Measurements from ENCODE around the gene MARCHF3. TPM values are rescaled to one million over a fixed set of nuclear protein-coding genes. Genes with fewer than 3 reads are reported as not detected.
"Not testable (repeated sequence)": the region's sequence is repeated elsewhere in the genome, so short reads cannot be mapped to it uniquely, and the experiment has no call there.

The MARCHF3 gene
- total RNA-seq, 2 experiments from 2014 or later, result 11.8 TPM

DNA sequence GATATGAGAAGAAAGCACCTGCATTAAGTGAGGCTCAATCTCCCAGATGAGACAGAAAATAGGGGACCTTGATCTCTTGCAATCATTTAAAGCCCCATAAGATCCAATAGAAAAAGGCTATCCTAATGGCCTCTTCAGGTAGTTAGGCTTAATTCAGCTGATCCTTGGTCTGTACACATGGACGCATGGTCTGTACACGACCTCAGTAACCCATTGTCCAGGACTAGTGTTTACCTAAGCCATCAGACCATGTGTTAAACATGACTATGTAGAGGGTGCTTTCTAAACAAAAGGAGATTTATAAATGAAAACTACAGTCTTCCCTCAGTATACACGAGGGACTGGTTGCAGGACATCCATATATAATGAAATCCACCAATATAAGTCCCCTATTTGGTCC lies 7.5 kb downstream of the MARCHF3 start:
- no peaks in the 10 kb centered on the region for H3K9me3 Mint-ChIP-seq
- CTCF ChIA-PET, result no interaction called here
- no peaks in the 10 kb centered on the region for H3K27me3 Mint-ChIP-seq (ENCODE audit: low read depth)
- no peak overlapping the region for H3K4me3 Mint-ChIP-seq
- intact Hi-C loops (cut with micrococcal nuclease), result no loop called here
- H3K4me1 Mint-ChIP-seq (ENCODE audit: low read depth), result peaks cover 34% of the 10 kb centered on the region
- H3K36me3 Mint-ChIP-seq (ENCODE audit: low read depth), result no peaks in the 10 kb centered on the region
- H3K27ac Mint-ChIP-seq, result no peak overlapping the region
- DNase-seq, result no peak

DNA sequence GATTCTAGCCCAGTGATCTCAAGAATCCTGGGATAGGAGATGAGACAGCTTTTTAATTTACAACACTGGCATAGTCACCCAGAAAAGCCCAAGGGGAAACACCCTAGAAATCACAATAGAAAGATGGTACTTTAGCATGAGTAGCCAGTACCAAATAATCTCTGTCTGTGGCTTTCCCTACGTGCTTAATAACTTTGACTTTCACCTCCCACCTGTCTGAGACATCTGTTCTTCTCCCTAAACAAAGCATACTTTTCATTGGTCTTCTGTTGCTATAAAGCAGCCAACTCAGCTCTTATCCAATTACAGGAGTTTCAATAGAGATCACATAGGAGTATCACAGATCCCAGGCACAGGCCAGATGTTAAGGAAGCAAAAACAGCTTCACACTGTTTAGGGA lies 10.4 kb downstream of the MARCHF3 start:
- Mint-ChIP-seq H3K4me3 (no peak overlapping the region), H3K9me3 (peaks cover 4% of the 10 kb centered on the region), H3K4me1 (ENCODE audit: low read depth) (peaks cover 23% of the 10 kb centered on the region), H3K36me3 (ENCODE audit: low read depth) (peaks cover 4% of the 10 kb centered on the region), H3K27me3 (ENCODE audit: low read depth) (no peaks in the 10 kb centered on the region), H3K27ac (no peak overlapping the region)
- intact Hi-C loops (cut with micrococcal nuclease), result loop anchor here (1.0 kb wide), 2 partner anchors 8 to 9 kb away; no protein-coding TSS in a partner anchor
- DNase-seq, result no peak
- CTCF ChIA-PET, result no interaction called here

DNA sequence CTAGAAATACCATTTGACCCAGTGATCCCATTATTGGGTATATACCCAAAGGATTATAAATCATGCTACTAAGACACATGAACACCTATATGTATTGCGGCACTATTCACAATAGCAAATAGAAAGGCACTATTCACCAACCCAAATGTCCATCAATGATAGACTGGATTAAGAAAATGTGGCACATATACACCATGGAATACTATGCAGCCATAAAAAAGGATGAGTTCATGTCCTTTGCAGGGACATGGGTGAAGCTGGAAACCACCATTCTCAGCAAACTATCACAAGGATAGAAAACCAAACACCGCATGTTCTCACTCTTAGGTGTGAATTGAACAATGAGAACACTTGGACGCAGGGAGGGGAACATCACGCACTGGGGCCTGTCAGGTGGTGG lies 13.6 kb downstream of the MARCHF3 start:
- DNase-seq; H3K36me3 Mint-ChIP-seq (ENCODE audit: low read depth); H3K27ac Mint-ChIP-seq; H3K9me3 Mint-ChIP-seq; CTCF ChIA-PET; intact Hi-C loops (cut with micrococcal nuclease); H3K27me3 Mint-ChIP-seq (ENCODE audit: low read depth); H3K4me3 Mint-ChIP-seq: not testable (repeated sequence)
- H3K4me1 Mint-ChIP-seq (ENCODE audit: low read depth), result peaks cover 44% of the 10 kb centered on the region

DNA sequence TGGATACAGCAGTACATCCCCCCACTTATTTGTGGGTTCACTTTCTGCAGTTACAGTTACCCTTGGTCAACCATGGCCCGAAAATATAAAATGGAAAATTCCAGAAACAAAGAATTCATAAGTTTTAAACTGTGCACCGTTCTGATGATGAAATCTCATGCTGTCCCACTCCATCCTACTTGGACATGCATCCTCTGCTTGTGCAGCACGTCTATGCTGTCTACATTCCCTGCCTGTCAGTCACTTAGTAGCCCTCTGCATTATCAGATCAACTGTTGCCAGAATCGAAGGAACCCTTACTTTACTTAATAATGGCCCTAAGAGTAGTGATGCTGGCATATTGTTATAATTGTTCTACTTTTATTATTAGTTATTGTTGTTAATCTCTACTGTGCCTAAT lies 14.6 kb downstream of the MARCHF3 start:
- no peak for DNase-seq
- CTCF ChIA-PET, result no interaction called here
- intact Hi-C loops (cut with micrococcal nuclease), result no loop called here
- peaks cover 52% of the 10 kb centered on the region for H3K4me1 Mint-ChIP-seq (ENCODE audit: low read depth)
- no peak overlapping the region for H3K27ac Mint-ChIP-seq
- peaks cover 4% of the 10 kb centered on the region for H3K9me3 Mint-ChIP-seq
- peaks cover 4% of the 10 kb centered on the region for H3K36me3 Mint-ChIP-seq (ENCODE audit: low read depth)
- H3K27me3 Mint-ChIP-seq (ENCODE audit: low read depth), result no peaks in the 10 kb centered on the region
- H3K4me3 Mint-ChIP-seq, result no peak overlapping the region

DNA sequence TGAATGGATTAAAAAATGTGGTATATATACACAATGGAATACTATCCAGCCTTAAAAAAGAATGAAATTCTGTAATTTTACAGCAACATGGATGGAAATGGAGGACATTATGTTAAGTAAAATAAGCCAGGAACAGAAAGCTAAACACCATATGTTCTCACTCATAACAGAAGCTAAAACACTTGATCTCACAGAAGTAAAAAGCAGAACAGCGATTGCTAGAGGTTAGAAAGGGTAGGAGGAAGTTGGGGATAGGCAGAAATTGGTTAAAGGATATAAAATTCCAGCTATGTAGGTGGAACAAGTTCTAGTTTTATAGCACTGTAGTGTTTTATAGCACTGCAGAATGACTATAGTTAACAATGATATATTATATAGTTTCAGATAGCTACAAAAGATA lies 15.8 kb downstream of the MARCHF3 start:
- CTCF ChIA-PET, result interaction anchor here (0.6 to 0.8 kb wide), 2 partner anchors 72 to 166 kb away, joined by 3 read pairs; no protein-coding TSS in a partner anchor
- H3K4me3 Mint-ChIP-seq, result no peak overlapping the region
- intact Hi-C loops (cut with micrococcal nuclease), result no loop called here
- DNase-seq, result no peak
- H3K27ac Mint-ChIP-seq, result no peak overlapping the region
- H3K36me3 Mint-ChIP-seq (ENCODE audit: low read depth), result peaks cover 4% of the 10 kb centered on the region
- no peaks in the 10 kb centered on the region for H3K27me3 Mint-ChIP-seq (ENCODE audit: low read depth)
- peaks cover 56% of the 10 kb centered on the region for H3K4me1 Mint-ChIP-seq (ENCODE audit: low read depth)
- peaks cover 4% of the 10 kb centered on the region for H3K9me3 Mint-ChIP-seq

DNA sequence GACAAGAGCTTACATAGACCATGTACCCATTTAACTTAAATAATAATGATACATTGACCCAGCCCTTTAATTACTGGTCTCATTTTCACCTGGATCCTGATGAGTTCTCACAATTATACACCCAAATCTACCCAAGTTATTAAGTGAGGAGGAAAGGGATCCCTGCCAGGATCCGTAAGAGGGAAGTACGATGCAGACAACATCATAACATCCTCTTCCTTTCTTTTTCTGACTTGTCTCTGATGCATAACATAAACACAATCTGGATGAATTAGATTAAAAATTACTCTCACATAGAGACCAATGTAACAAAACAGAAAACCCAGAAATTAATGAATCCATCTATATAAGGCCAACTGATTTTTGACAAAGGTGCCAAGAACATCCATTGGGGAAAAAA lies 17.0 kb downstream of the MARCHF3 start:
- peaks cover 4% of the 10 kb centered on the region for H3K36me3 Mint-ChIP-seq (ENCODE audit: low read depth)
- peaks cover 56% of the 10 kb centered on the region for H3K4me1 Mint-ChIP-seq (ENCODE audit: low read depth)
- intact Hi-C loops (cut with micrococcal nuclease), result no loop called here
- peaks cover 4% of the 10 kb centered on the region for H3K9me3 Mint-ChIP-seq
- CTCF ChIA-PET, result no interaction called here
- H3K27me3 Mint-ChIP-seq (ENCODE audit: low read depth), result no peaks in the 10 kb centered on the region
- no peak for DNase-seq
- H3K4me3 Mint-ChIP-seq, result no peak overlapping the region
- no peak overlapping the region for H3K27ac Mint-ChIP-seq

DNA sequence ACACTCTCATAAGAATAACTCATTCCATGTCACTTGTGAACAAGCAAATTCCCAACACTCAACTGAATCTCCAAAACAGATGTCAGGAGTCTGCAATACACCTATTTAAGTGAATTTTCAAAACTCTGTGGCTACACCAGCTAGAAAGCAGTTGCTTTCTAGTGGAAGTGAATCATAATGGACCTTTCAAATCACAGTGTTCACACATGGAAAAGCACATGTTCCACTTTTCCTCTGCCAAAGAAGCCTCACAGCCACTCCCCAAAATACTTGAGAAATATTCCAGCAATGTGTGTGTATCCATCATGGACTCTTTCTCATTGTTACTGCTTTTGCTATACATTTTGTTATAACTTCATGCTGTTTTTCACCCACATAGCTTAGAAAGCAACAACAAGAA lies 17.4 kb downstream of the MARCHF3 start:
- intact Hi-C loops (cut with micrococcal nuclease), result loop anchor here (1.0 kb wide), 6 partner anchors 7 to 201 kb away; partner anchors contain the start of gene MARCHF3
- CTCF ChIA-PET, result no interaction called here
- H3K36me3 Mint-ChIP-seq (ENCODE audit: low read depth), result peaks cover 4% of the 10 kb centered on the region
- no peaks in the 10 kb centered on the region for H3K27me3 Mint-ChIP-seq (ENCODE audit: low read depth)
- H3K9me3 Mint-ChIP-seq, result peaks cover 4% of the 10 kb centered on the region
- no peak overlapping the region for H3K4me3 Mint-ChIP-seq
- no peak for DNase-seq
- peaks cover 56% of the 10 kb centered on the region for H3K4me1 Mint-ChIP-seq (ENCODE audit: low read depth)
- no peak overlapping the region for H3K27ac Mint-ChIP-seq

DNA sequence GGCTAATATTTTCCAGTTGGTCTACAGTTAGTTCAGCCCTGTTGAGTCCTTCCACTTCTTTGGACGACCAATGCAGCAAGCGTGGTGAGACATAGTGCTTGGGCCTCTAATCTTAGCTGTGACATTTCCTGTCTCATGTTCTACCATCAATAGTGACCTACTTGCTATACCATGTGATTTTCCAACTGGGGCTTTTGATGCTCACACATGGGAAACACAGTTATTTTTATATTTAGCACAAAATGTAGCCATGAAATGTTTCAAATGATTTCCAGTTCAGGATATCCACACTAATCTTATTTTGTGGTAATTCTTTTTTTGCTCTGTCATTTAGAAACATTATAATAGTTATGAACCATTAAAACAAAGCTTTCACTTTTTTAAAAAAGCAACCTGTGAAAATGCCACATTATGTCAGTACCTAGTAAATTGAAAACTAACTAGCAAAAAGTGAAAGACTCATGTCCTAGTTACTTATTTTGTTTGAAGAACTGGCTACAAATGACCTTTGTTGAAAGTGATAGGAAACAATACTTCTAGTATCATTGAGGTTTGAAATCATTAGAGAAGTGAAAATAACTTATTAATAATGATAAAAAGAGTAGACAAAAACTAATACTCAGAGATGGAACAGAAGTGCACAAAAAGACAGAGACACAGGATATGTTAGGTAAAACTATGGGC lies 18.3 kb downstream of the MARCHF3 start:
- Mint-ChIP-seq H3K27ac (peak overlapping the region; percentile 78), H3K9me3 (peaks cover 4% of the 10 kb centered on the region), H3K4me1 (ENCODE audit: low read depth) (peaks cover 56% of the 10 kb centered on the region), H3K36me3 (ENCODE audit: low read depth) (peaks cover 4% of the 10 kb centered on the region), H3K4me3 (no peak overlapping the region), H3K27me3 (ENCODE audit: low read depth) (no peaks in the 10 kb centered on the region)
- CTCF ChIA-PET, result interaction anchor here (1.0 kb wide), 1 partner anchor 43 kb away, joined by 3 read pairs; no protein-coding TSS in a partner anchor
- intact Hi-C loops (cut with micrococcal nuclease), result loop anchor here (1.0 kb wide), 6 partner anchors 8 to 200 kb away; partner anchors contain the start of gene MARCHF3
- peak; percentile 35 for DNase-seq

DNA sequence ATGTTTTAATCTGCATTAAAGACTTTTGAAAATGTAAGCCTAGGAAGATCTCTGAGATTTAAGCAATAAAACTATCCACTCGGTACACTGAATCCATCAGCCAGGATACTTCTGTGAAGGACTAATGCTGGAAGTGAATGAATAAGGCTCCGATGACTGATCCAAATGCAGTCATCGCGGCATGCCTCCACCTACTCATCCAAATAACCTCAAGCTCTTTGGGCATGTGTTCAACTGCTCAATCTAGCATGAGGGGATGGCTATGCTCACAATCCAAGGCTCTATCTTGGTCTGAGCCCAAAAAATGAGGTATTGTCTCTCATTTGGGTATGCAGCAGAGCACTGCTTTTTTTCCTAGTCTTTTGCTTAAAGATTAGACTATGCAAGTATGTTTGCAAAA lies 19.2 kb downstream of the MARCHF3 start:
- DNase-seq, result no peak
- Mint-ChIP-seq H3K27ac (peak overlapping the region; percentile 78), H3K4me1 (ENCODE audit: low read depth) (peaks cover 57% of the 10 kb centered on the region), H3K9me3 (no peaks in the 10 kb centered on the region), H3K4me3 (no peak overlapping the region), H3K36me3 (ENCODE audit: low read depth) (no peaks in the 10 kb centered on the region), H3K27me3 (ENCODE audit: low read depth) (no peaks in the 10 kb centered on the region)
- intact Hi-C loops (cut with micrococcal nuclease), result no loop called here
- CTCF ChIA-PET, result interaction anchor here (1.0 kb wide), 1 partner anchor 42 kb away, joined by 3 read pairs; no protein-coding TSS in a partner anchor

DNA sequence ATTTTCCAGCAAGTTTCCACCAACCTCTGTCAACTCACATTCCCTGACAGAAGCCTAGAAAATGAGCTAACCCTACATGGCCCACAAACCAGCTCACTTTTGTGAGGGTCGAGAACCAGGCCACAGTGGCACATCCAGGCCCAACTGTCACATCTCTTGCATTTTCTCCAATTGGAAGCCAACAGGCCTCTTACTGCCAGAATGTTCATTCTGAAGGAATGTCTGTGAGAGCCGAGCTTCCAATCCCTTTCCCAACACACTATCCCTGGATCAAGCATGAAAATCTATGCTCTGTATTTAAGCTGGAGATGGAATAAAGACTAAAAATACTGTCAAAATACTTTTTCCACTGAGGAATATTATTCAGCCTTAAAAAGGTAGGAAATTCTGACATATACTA lies 20.0 kb downstream of the MARCHF3 start:
- intact Hi-C loops (cut with micrococcal nuclease), result no loop called here
- H3K27ac Mint-ChIP-seq, result no peak overlapping the region
- H3K36me3 Mint-ChIP-seq (ENCODE audit: low read depth), result no peaks in the 10 kb centered on the region
- no peaks in the 10 kb centered on the region for H3K9me3 Mint-ChIP-seq
- H3K27me3 Mint-ChIP-seq (ENCODE audit: low read depth), result no peaks in the 10 kb centered on the region
- no peak overlapping the region for H3K4me3 Mint-ChIP-seq
- no peak for DNase-seq
- peaks cover 54% of the 10 kb centered on the region for H3K4me1 Mint-ChIP-seq (ENCODE audit: low read depth)
- CTCF ChIA-PET, result interaction anchor here (0.6 kb wide), 1 partner anchor 10 kb away, joined by 3 read pairs; no protein-coding TSS in a partner anchor

DNA sequence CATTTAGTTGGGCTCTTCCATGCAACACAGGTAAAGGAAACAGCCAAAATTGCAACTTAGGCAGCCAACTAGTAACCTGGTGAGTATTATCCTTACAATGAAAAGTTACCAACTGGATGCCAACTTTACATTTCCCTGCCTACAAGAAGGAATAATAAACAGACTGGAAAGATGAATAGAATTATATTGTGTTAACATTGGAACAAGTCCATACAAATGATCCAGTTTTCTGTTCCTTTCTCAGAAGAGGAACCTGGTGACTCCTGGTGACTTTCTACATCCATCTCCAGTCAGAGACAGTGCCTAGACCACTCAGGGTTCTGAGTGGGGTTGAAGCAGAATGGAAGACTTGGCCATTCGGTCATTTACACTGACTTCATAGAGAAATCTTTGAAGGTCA lies 20.6 kb downstream of the MARCHF3 start:
- Mint-ChIP-seq H3K27me3 (ENCODE audit: low read depth) (no peaks in the 10 kb centered on the region), H3K9me3 (no peaks in the 10 kb centered on the region), H3K4me1 (ENCODE audit: low read depth) (peaks cover 51% of the 10 kb centered on the region), H3K4me3 (no peak overlapping the region), H3K27ac (peak overlapping the region; percentile 46), H3K36me3 (ENCODE audit: low read depth) (no peaks in the 10 kb centered on the region)
- intact Hi-C loops (cut with micrococcal nuclease), result no loop called here
- CTCF ChIA-PET, result interaction anchor here (0.6 kb wide), 1 partner anchor 9 kb away, joined by 3 read pairs; no protein-coding TSS in a partner anchor
- DNase-seq, result no peak

DNA sequence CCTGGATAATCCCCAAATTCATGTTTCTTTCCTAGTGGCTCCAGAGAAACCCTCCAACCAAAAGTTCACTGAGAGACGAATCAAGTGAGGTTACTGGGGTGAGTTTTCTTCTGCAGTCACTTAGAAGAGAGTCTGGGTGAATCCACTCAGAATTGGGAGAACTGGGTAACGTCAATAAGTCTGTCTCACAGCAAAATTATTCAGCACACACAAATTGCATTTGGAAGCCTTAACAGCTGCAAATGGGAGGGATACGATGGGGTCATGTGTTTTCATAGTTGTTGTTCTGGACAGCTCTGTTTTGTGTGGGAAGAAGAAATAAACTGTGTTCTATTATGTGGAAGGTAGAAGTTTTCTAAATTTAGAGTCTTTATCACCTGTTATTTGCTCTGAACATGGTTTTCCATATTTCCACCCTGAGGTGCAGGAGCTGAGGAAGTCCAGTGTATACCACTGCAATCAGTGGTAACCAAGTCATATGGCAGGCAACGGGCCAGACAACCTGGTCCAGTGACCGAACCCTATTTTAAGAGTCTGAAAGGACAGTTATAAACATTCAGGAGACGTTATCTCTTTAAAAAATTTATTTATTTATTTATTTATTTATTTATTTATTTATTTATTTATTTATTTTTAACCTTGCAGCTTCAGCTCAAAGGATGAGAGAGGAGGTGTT lies 21.9 kb downstream of the MARCHF3 start:
- Mint-ChIP-seq H3K27me3 (ENCODE audit: low read depth) (no peaks in the 10 kb centered on the region), H3K4me1 (ENCODE audit: low read depth) (peaks cover 39% of the 10 kb centered on the region), H3K27ac (no peak overlapping the region), H3K9me3 (no peaks in the 10 kb centered on the region), H3K4me3 (no peak overlapping the region), H3K36me3 (ENCODE audit: low read depth) (no peaks in the 10 kb centered on the region)
- DNase-seq, result no peak
- CTCF ChIA-PET, result interaction anchor here (1.1 to 1.2 kb wide), 2 partner anchors 9 to 27 kb away, joined by 3 read pairs; no protein-coding TSS in a partner anchor
- intact Hi-C loops (cut with micrococcal nuclease), result no loop called here

DNA sequence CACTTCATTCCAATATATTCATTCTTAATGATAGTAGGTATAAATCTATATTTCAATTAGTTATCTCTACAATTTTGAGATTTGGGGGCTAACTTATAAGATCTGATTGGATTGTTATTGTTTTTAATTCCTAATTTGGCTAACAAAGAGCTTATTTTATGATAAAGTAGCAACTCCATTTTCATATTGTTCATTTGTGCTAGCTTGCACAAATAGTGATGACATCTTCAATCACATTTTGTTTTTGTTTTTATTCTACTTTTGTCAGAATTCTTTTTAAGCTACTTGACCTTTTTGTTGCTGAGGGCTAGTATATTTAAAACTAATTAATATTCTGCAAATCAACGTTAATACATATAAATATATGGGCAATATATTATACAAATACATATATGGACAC lies 22.8 kb downstream of the MARCHF3 start:
- H3K27ac Mint-ChIP-seq, result no peak overlapping the region
- no peaks in the 10 kb centered on the region for H3K36me3 Mint-ChIP-seq (ENCODE audit: low read depth)
- peaks cover 30% of the 10 kb centered on the region for H3K4me1 Mint-ChIP-seq (ENCODE audit: low read depth)
- H3K9me3 Mint-ChIP-seq, result no peaks in the 10 kb centered on the region
- H3K27me3 Mint-ChIP-seq (ENCODE audit: low read depth), result no peaks in the 10 kb centered on the region
- DNase-seq, result no peak
- no peak overlapping the region for H3K4me3 Mint-ChIP-seq
- intact Hi-C loops (cut with micrococcal nuclease), result no loop called here
- CTCF ChIA-PET, result no interaction called here
